GM13977 (cell line): ENCODE data around the gene ADAMTS8.

Experiments used
- DNase-seq: peaks from one replicate; pipeline ENCODE4 v3.0.0; 2012; ENCODE audit warnings: low spot score
- CTCF ChIP-seq: IDR thresholded peaks from 2 replicates; pipeline ENCODE4 v1.5.1; 2012; ENCODE audit warnings: mild to moderate bottlenecking, control low read depth; ENCODE audit not compliant: insufficient read depth; ENCODE audit errors: extremely low read depth, missing control alignments
- in situ Hi-C: fragments of 300-500 bp; cut with MboI; formaldehyde crosslinking; loops from one replicate; pipeline ENCODE4 v1.12.0; 2022; ENCODE audit warnings: low sequenced_read_pairs, low pct_unique_long_range_greater_than_20kb, mixed read lengths, inconsistent platforms; ENCODE audit not compliant: unreplicated experiment

ADAMTS8 gene

GRCh38 chr11:130431801-130432200 lies 3.4 kb upstream of the ADAMTS8 start:
- in situ Hi-C loops, result loop anchor here (10.0 kb wide), 1 partner anchor 433 kb away; no protein-coding TSS in a partner anchor
- DNase-seq, result no peak
- peak; percentile 16 for TF ChIP-seq CTCF

GRCh38 chr11:130431331-130431773 lies 2.9 kb upstream of the ADAMTS8 start:
- DNase-seq, result peak; percentile 84
- peak; percentile 84 for TF ChIP-seq CTCF
- in situ Hi-C loops, result loop anchor here (10.0 kb wide), 1 partner anchor 433 kb away; no protein-coding TSS in a partner anchor

DNA sequence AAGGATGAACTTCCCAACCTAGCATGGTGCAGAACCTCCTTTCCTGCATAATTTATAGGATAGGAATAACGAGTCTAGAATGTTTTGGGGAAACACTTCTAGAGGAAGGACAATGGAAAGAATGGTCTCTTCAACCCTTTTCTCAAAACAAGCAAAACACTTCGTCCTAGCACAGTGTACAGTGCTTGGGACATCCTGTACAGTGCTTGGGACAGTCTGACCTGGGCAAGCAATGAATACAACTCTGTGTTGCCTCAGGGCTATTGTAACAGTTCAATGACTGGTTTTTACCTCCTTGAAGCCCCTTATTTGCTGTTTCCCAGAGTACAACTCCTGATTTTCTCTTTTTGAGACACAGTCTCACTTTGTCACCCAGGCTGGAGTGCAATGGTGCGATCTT lies 1.6 kb upstream of the ADAMTS8 start:
- in situ Hi-C loops, result loop anchor here (10.0 kb wide), 1 partner anchor 435 kb away; no protein-coding TSS in a partner anchor
- no peak for TF ChIP-seq CTCF
- no peak for DNase-seq

DNA sequence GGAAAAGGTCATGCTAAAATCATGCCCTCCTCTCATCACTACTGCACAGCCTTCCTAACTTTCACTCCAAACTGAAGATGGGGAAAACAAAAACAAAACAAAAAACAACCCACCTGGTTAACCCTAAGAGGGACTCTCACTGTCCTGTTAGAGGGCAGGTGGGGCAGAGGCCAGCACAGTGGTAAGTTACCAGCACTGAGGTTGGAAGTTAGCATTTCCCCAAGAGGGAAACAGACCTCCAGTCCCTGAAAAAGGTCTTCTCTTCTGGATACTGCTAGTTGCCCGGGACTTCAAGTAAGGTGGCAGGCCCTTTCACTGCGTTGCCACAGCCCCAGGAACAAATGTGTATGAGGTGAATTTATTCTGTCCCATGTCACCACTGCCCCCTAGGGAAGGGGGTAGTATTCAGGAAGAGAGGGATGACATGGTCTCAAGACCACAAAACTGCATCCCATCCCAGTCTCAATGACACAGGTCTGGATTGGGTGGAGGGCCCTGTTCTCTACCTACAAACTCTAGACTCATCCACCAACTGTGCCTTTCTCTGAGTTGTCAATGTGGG lies 792 bp upstream of the ADAMTS8 start:
- in situ Hi-C loops, result no loop called here
- no peak for TF ChIP-seq CTCF

GRCh38 chr11:130427581-130428315 lies 661 bp downstream of the ADAMTS8 start:
- peak; percentile 13 for TF ChIP-seq CTCF
- DNase-seq, result no peak
- in situ Hi-C loops, result no loop called here

More for the DNA sequence above, 792 bp upstream of the ADAMTS8 start:
- no peak for DNase-seq

DNA sequence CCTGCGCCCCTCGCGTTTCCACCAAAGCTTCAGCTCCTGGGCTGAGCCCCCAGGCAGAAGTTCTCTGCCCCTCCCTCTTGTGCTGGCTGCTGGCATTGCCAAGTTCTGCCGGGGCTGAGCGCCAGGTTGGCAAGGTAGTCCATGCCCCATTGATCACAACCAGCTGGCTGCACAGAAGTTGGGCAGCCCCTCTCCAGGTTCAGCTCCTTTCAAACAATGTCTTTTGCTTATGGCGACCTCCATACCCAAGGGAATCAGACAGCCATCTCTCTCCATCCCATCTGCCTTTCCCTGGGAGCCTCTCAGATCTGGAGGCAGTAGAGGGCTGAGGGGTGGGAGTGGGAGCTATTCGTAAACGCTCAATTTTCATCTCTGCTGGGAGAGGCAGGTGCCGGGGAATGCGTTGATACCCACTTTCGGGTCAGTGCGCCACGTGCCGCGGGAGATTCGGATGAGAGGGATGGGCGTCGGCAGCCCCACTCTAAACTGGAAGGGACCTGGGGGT lies 1.5 kb downstream of the ADAMTS8 start:
- DNase-seq, result no peak
- TF ChIP-seq CTCF, result no peak
- in situ Hi-C loops, result no loop called here
